Testis (tissue), 2 donors: ENCODE data around the gene FYB1.

Source experiments
- CTCF ChIP-seq, 3 experiments: fragments of 450-650 bp in 2 of 3; fragments of 200-600 bp in 1 of 3; sonication (generic) in 1 of 3; IDR thresholded peaks; one replicate each; pipeline ENCODE4 v1.5.1; 2016 to 2019; ENCODE audit warnings: antibody characterized with exemption in 3 of 3, mild to moderate bottlenecking in 2 of 3, moderate library complexity in 1 of 3
- POLR2A ChIP-seq: fragments of 450-650 bp; IDR thresholded peaks from one replicate; pipeline ENCODE4 v1.6.1; 2017; ENCODE audit warnings: antibody characterized with exemption, mild to moderate bottlenecking, moderate library complexity

DNA sequence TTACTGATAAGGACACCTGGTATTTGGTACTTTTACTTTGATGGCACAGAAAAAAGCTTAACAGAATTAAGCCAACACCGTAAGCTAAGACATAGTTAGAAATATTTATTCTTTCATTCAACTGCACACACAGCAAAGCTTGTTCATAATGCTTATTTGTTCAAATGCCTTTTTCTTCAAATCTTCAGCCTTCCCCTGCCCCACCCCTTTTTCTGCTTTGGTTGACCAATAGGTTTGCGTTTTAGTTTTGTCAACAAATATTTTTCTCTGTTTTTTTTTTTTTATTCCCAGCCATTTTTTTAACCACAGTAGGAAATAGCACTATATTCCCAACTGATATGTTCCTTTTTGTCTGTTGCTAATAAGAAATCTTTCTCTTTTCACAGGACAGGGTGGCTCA, 140.2 kb downstream of the FYB1 start:
- TF ChIP-seq POLR2A (no peak), CTCF (IDR thresholded peaks at IDR 0.05) (no peak)
